OCI-LY7 (cell line): ENCODE data around the gene DIP2C.

Experiments used
- EZH2phosphoT487 ChIP-seq: fragments of 200-600 bp; sonication (generic); IDR thresholded peaks from 2 replicates; pipeline ENCODE4 v1.6.1; 2018; ENCODE audit warnings: low read depth, borderline replicate concordance, mild to moderate bottlenecking, mixed run types, antibody characterized with exemption, low read length, moderate library complexity, mixed read lengths
- TF ChIP-seq, protein P1 (sequence below): fragments of 200-600 bp; sonication (generic); conservative IDR thresholded peaks from 2 replicates; pipeline ENCODE4 v1.5.1; 2014; ENCODE audit warnings: mild to moderate bottlenecking, antibody characterized with exemption, low read length, moderate library complexity, mixed read lengths

DNA sequence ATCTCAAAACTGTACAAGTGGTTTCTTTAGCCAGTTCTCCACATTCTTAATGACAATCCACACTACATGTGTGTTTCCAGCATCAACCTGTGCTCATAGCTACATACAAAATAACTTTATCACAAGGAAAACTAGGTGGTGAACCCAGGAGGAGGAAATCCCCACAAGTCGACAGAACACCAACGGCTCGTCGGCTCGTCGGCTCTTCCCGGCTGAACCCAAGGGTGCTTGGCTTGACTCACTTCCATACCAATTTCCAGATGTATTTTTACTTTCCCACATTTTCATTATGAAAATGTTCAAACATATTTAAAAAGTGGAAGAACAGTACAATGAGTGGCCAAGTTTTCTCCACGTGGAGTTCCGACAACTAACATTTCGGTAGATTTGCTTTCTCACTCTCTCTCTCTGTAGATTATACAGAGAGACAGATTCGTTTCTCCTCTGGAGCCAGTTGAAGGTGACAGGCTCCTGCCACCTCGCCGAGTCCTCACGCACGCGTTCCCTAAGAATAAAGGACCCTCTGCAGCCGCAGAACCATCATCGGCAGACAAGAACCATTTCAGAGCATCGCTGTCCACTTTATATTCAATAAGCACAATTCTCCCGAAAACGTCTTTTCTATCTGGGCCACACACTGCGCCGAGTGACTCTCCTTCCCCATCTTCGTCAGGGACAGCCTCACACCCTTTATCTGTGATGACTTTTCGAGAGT is 53.3 kb downstream of the DIP2C start:
- TF ChIP-seq, protein P1, sequence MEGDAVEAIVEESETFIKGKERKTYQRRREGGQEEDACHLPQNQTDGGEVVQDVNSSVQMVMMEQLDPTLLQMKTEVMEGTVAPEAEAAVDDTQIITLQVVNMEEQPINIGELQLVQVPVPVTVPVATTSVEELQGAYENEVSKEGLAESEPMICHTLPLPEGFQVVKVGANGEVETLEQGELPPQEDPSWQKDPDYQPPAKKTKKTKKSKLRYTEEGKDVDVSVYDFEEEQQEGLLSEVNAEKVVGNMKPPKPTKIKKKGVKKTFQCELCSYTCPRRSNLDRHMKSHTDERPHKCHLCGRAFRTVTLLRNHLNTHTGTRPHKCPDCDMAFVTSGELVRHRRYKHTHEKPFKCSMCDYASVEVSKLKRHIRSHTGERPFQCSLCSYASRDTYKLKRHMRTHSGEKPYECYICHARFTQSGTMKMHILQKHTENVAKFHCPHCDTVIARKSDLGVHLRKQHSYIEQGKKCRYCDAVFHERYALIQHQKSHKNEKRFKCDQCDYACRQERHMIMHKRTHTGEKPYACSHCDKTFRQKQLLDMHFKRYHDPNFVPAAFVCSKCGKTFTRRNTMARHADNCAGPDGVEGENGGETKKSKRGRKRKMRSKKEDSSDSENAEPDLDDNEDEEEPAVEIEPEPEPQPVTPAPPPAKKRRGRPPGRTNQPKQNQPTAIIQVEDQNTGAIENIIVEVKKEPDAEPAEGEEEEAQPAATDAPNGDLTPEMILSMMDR, result no peak
- TF ChIP-seq EZH2phosphoT487, result no peak
